ENCODE measurements around the gene FBXL14. TPM values are rescaled to one million over a fixed set of nuclear protein-coding genes. Genes with fewer than 3 reads are reported as not detected.

The FBXL14 gene
- polyA plus RNA-seq, 2 of the 4 experiments (the other 2 are of a cell fraction), result 6.7 to 7.1 TPM

DNA sequence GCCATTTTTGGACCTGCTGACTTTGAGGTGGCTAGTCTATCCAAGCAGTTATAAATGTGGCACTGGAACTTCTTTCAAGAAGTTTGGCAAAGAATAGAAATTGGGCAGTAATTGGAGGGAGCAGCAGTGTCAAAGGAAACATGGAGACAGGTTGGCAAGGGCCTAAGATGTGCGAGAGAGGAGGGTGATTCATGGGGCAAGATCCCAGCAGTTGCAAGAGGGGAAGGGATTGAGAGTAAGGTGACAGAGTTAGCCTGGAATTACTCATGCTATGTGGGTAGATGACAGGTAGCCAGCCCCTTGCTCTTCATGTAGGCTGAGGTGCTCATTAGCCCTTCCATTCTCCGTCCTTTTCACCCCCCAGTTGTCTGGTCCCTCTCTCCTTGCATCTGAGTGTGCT lies 42.2 kb downstream of the FBXL14 start:
- 57% methylated on average over 2 of the region's 2 CpGs for WGBS (ENCODE audit: missing lambda C conversion rate)
- no peak for FAIRE-seq
- no peak for ATAC-seq
- Histone ChIP-seq H3K4me3 (no peak overlapping the region), H3K27ac (no peak overlapping the region), H3K9me3 (no peaks in the 10 kb centered on the region), H3K4me2 (no peak overlapping the region), H3K4me1 (no peaks in the 10 kb centered on the region)
- no peak for DNase-seq (ENCODE audit: low read depth in 1 of 2, low spot score in 1 of 2)
- TF ChIP-seq FOXS1 (CRISPR knock-in tag; IDR thresholded peaks at IDR 0.05) (no peak), RAD21 (conservative IDR thresholded peaks at IDR 0.05 in 1 of 2, IDR thresholded peaks at IDR 0.05 in 1 of 2) (no peak), POLR2AphosphoS2 (conservative IDR thresholded peaks at IDR 0.05; ENCODE audit: low read length) (no peak), BHLHE40 (IDR thresholded peaks at IDR 0.05; ENCODE audit: low read depth, low read length) (no peak), EHF (CRISPR knock-in tag; IDR thresholded peaks at IDR 0.05) (no peak), NFE2L2 (conservative IDR thresholded peaks at IDR 0.05; ENCODE audit: low read length) (no peak), ZC3H11A (IDR thresholded peaks at IDR 0.05) (no peak), CHD2 (IDR thresholded peaks at IDR 0.05; ENCODE audit: low read length, partially characterized antibody) (no peak), HOXB5 (CRISPR knock-in tag; IDR thresholded peaks at IDR 0.05) (no peak), CBX8 (IDR thresholded peaks at IDR 0.05) (no peak), CEBPB (IDR thresholded peaks at IDR 0.05) (no peak), FOSL2 (IDR thresholded peaks at IDR 0.05) (no peak), FOSL2 (CRISPR knock-in tag; IDR thresholded peaks at IDR 0.05) (no peak), TP53 (CRISPR knock-in tag; IDR thresholded peaks at IDR 0.05) (no peak)
- TF ChIP-seq, protein P1, sequence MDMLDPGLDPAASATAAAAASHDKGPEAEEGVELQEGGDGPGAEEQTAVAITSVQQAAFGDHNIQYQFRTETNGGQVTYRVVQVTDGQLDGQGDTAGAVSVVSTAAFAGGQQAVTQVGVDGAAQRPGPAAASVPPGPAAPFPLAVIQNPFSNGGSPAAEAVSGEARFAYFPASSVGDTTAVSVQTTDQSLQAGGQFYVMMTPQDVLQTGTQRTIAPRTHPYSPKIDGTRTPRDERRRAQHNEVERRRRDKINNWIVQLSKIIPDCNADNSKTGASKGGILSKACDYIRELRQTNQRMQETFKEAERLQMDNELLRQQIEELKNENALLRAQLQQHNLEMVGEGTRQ (IDR thresholded peaks at IDR 0.05), result no peak
- TF ChIP-seq, protein P2, sequence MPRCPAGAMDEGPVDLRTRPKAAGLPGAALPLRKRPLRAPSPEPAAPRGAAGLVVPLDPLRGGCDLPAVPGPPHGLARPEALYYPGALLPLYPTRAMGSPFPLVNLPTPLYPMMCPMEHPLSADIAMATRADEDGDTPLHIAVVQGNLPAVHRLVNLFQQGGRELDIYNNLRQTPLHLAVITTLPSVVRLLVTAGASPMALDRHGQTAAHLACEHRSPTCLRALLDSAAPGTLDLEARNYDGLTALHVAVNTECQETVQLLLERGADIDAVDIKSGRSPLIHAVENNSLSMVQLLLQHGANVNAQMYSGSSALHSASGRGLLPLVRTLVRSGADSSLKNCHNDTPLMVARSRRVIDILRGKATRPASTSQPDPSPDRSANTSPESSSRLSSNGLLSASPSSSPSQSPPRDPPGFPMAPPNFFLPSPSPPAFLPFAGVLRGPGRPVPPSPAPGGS (IDR thresholded peaks at IDR 0.05), result no peak
- TF ChIP-seq, protein P3, sequence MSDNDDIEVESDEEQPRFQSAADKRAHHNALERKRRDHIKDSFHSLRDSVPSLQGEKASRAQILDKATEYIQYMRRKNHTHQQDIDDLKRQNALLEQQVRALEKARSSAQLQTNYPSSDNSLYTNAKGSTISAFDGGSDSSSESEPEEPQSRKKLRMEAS (IDR thresholded peaks at IDR 0.05), result no peak
- TF ChIP-seq, protein P4, sequence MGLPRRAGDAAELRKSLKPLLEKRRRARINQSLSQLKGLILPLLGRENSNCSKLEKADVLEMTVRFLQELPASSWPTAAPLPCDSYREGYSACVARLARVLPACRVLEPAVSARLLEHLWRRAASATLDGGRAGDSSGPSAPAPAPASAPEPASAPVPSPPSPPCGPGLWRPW (IDR thresholded peaks at IDR 0.05), result no peak
- ChIA-PET CTCF (interaction anchor here (1.1 kb wide), 1 partner anchor 10 kb away, joined by 3 read pairs; no protein-coding TSS in a partner anchor), POLR2A (no interaction called here)

DNA sequence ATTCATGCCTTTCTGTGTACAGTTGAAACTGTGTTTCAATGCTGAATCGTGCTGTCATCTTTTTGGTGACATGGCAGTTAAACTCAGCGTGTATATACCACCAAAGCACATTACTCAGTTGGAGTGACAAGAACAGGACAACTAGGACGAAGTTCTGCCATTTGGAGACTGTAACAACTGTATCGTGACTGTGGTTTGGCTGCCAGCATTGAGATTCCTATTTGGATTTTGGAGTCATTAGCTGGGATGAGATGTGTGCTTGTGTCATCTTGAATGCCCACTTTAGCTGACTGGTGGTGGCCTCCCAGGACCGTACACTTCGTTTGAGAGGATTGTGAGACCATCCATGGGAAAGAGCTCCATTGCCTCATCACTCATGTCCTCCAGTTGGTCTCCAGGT lies 42.9 kb downstream of the FBXL14 start:
- ATAC-seq, result no peak
- Histone ChIP-seq H3K9me3 (no peaks in the 10 kb centered on the region), H3K4me3 (no peak overlapping the region), H3K4me1 (no peaks in the 10 kb centered on the region), H3K4me2 (no peak overlapping the region), H3K27ac (no peak overlapping the region)
- CTCF ChIA-PET, result interaction anchor here (1.1 kb wide), 1 partner anchor 11 kb away, joined by 3 read pairs; no protein-coding TSS in a partner anchor
- WGBS (ENCODE audit: missing lambda C conversion rate), result 63% methylated on average over 6 of the region's 6 CpGs
- TF ChIP-seq RNF2 (IDR thresholded peaks at IDR 0.05; ENCODE audit: borderline replicate concordance, low read depth) (no peak), ZSCAN20 (CRISPR knock-in tag; IDR thresholded peaks at IDR 0.05) (no peak), RFX5 (IDR thresholded peaks at IDR 0.05) (no peak), EHF (CRISPR knock-in tag; IDR thresholded peaks at IDR 0.05) (no peak), RARB (CRISPR knock-in tag; IDR thresholded peaks at IDR 0.05) (no peak), NFE2L2 (conservative IDR thresholded peaks at IDR 0.05; ENCODE audit: low read length) (no peak), HOXB5 (CRISPR knock-in tag; IDR thresholded peaks at IDR 0.05) (no peak), ZFP36 (IDR thresholded peaks at IDR 0.05; ENCODE audit: borderline replicate concordance, partially characterized antibody) (no peak), EP300 (IDR thresholded peaks at IDR 0.05) (no peak), PHF8 (IDR thresholded peaks at IDR 0.05; ENCODE audit: borderline replicate concordance, low read depth) (no peak), EHMT2 (IDR thresholded peaks at IDR 0.05; ENCODE audit: low read depth) (no peak), FOSL2 (IDR thresholded peaks at IDR 0.05) (no peak), FOSL2 (CRISPR knock-in tag; IDR thresholded peaks at IDR 0.05) (no peak), MAZ (IDR thresholded peaks at IDR 0.05; ENCODE audit: borderline replicate concordance, low read depth, low read length) (no peak)
- TF ChIP-seq, protein P2 (IDR thresholded peaks at IDR 0.05), result no peak
- TF ChIP-seq, protein P5, sequence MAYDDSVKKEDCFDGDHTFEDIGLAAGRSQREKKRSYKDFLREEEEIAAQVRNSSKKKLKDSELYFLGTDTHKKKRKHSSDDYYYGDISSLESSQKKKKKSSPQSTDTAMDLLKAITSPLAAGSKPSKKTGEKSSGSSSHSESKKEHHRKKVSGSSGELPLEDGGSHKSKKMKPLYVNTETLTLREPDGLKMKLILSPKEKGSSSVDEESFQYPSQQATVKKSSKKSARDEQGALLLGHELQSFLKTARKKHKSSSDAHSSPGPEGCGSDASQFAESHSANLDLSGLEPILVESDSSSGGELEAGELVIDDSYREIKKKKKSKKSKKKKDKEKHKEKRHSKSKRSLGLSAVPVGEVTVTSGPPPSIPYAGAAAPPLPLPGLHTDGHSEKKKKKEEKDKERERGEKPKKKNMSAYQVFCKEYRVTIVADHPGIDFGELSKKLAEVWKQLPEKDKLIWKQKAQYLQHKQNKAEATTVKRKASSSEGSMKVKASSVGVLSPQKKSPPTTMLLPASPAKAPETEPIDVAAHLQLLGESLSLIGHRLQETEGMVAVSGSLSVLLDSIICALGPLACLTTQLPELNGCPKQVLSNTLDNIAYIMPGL (CRISPR knock-in tag; IDR thresholded peaks at IDR 0.05; ENCODE audit: borderline replicate concordance), result no peak
- TF ChIP-seq, protein P1 (IDR thresholded peaks at IDR 0.05), result no peak
- FAIRE-seq, result no peak
- POLR2A ChIA-PET, result no interaction called here
- no peak for DNase-seq (ENCODE audit: low read depth in 1 of 2, low spot score in 1 of 2)
